ENCODE measurements around the gene MRPS18A.
"Not testable (repeated sequence)": the region's sequence is repeated elsewhere in the genome, so short reads cannot be mapped to it uniquely, and the experiment has no call there.

MRPS18A gene

DNA sequence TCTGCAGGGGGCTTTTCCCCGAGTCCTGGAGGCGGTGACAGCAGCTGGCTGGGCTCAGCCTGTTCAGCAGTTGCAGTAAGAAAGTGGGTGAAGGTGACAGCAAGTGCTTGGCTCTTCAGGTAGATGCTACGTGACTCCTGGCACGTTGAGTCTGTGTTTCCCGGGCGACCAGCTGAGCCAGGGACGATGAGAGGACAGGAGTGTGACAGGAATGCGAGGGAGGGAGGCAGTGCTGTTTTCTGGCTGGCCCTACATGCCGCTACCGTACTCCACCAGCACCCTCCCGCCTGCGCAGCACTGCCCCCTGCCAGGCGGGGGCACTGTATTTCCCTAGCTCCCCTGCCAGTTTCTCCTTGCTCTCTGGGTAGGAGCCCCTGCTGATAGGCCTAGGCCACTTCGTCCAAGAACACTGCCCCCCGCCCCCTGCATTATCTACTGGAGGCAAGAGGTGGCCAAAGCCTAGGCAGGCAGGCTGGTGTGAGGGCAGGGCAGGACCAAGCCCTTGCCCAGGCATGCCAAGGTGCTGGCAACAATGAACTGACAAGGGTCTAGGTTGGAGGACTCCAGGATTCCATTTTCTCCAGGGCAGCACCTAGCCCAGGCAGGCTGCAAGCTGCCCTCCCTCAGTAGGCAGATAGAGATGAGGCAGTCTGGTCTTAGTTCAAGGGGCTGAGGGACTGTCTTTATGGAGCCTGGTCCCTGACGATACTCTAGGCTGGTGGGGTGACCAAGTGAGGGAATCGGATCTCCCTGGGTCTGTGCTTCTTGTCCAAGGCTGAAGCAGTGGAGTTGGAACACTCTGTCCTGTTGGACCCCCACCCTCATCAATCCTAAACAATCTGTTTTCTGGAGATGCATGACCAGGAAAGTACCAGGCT lies 19.2 kb downstream of the MRPS18A start:
- Histone ChIP-seq H3K9ac (ENCODE audit: insufficient read length, low read depth) (peak overlapping the region; percentile 63), H3K4me3 (ENCODE audit: insufficient read length, low read depth) (no peak overlapping the region), H3K27me3 (ENCODE audit: insufficient read depth, insufficient read length) (no peaks in the 10 kb centered on the region), H3K36me3 (ENCODE audit: insufficient read depth, insufficient read length, low read length) (peaks cover 28% of the 10 kb centered on the region), H3K9me3 (ENCODE audit: insufficient read depth, low read length) (no peaks in the 10 kb centered on the region), H3K4me1 (ENCODE audit: insufficient read depth, insufficient read length) (peaks cover 18% of the 10 kb centered on the region)
- TF ChIP-seq ZNF274 (IDR thresholded peaks at IDR 0.05; ENCODE audit: low read depth, low read length) (no peak), SUZ12 (IDR thresholded peaks at IDR 0.05; ENCODE audit: extremely low read depth, insufficient read depth, insufficient read length) (no peak), YY1 (IDR thresholded peaks at IDR 0.05; ENCODE audit: insufficient read depth, insufficient read length) (no peak)
- no peak for DNase-seq (ENCODE audit: low read depth, low spot score)

GRCh38 chr6:43667245-43668150 lies 20.1 kb downstream of the MRPS18A start:
- Histone ChIP-seq H3K4me3 (ENCODE audit: insufficient read length, low read depth) (no peak overlapping the region), H3K4me1 (ENCODE audit: insufficient read depth, insufficient read length) (peaks cover 18% of the 10 kb centered on the region), H3K36me3 (ENCODE audit: insufficient read depth, insufficient read length, low read length) (peaks cover 22% of the 10 kb centered on the region), H3K27me3 (ENCODE audit: insufficient read depth, insufficient read length) (no peaks in the 10 kb centered on the region), H3K9me3 (ENCODE audit: insufficient read depth, low read length) (no peaks in the 10 kb centered on the region), H3K9ac (ENCODE audit: insufficient read length, low read depth) (peak overlapping the region; percentile 63)
- TF ChIP-seq ZNF274 (IDR thresholded peaks at IDR 0.05; ENCODE audit: low read depth, low read length): no peak
- TF ChIP-seq SUZ12 (IDR thresholded peaks at IDR 0.05; ENCODE audit: extremely low read depth, insufficient read depth, insufficient read length): no peak
- TF ChIP-seq YY1 (IDR thresholded peaks at IDR 0.05; ENCODE audit: insufficient read depth, insufficient read length): no peak
- no peak for DNase-seq (ENCODE audit: low read depth, low spot score)

GRCh38 chr6:43666196-43666920 lies 21.2 kb downstream of the MRPS18A start:
- no peaks in the 10 kb centered on the region for H3K27me3 ChIP-seq (ENCODE audit: insufficient read depth, insufficient read length)
- TF ChIP-seq ZNF274 (IDR thresholded peaks at IDR 0.05; ENCODE audit: low read depth, low read length) (no peak), YY1 (IDR thresholded peaks at IDR 0.05; ENCODE audit: insufficient read depth, insufficient read length) (no peak), SUZ12 (IDR thresholded peaks at IDR 0.05; ENCODE audit: extremely low read depth, insufficient read depth, insufficient read length) (no peak)
- no peak overlapping the region for H3K4me3 ChIP-seq (ENCODE audit: insufficient read length, low read depth)
- no peaks in the 10 kb centered on the region for H3K9me3 ChIP-seq (ENCODE audit: insufficient read depth, low read length)
- peaks cover 10% of the 10 kb centered on the region for H3K36me3 ChIP-seq (ENCODE audit: insufficient read depth, insufficient read length, low read length)
- H3K4me1 ChIP-seq (ENCODE audit: insufficient read depth, insufficient read length): peaks cover 18% of the 10 kb centered on the region
- no peak for DNase-seq (ENCODE audit: low read depth, low spot score)
- no peak overlapping the region for H3K9ac ChIP-seq (ENCODE audit: insufficient read length, low read depth)

GRCh38 chr6:43665376-43665775 lies 22.2 kb downstream of the MRPS18A start:
- peaks cover 7% of the 10 kb centered on the region; the same call in 1 of the 2 replicates for H3K9me3 ChIP-seq (ENCODE audit: insufficient read depth, low read length)
- no peak overlapping the region for H3K4me3 ChIP-seq (ENCODE audit: insufficient read length, low read depth)
- peaks cover 18% of the 10 kb centered on the region for H3K4me1 ChIP-seq (ENCODE audit: insufficient read depth, insufficient read length)
- H3K9ac ChIP-seq (ENCODE audit: insufficient read length, low read depth): no peak overlapping the region
- DNase-seq (ENCODE audit: low read depth, low spot score): no peak
- TF ChIP-seq SUZ12 (IDR thresholded peaks at IDR 0.05; ENCODE audit: extremely low read depth, insufficient read depth, insufficient read length) (no peak), YY1 (IDR thresholded peaks at IDR 0.05; ENCODE audit: insufficient read depth, insufficient read length) (no peak), ZNF274 (IDR thresholded peaks at IDR 0.05; ENCODE audit: low read depth, low read length) (no peak)
- H3K27me3 ChIP-seq (ENCODE audit: insufficient read depth, insufficient read length): no peaks in the 10 kb centered on the region
- peaks cover under 1% of the 10 kb centered on the region for H3K36me3 ChIP-seq (ENCODE audit: insufficient read depth, insufficient read length, low read length)

DNA sequence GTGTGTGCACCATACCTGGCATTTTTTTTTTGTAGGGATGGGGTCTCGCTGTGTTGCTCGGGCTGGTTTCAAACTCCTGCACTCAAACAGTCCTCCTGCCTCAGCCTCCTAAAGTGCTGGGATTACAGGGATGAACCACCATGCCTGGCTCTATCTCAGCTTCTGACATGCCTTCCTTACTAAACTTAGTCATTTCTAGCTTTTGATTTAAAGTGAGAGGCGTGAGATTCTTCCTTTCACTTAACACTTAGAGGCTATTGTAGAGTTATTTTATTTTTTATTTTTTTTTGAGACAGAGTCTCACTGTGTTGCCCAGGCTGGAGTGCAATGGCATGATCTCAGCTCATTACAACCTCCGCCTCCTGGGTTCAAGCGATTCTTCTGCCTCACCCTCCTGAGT lies 24.6 kb downstream of the MRPS18A start:
- DNase-seq (ENCODE audit: low read depth, low spot score); H3K4me3 ChIP-seq (ENCODE audit: insufficient read length, low read depth): not testable (repeated sequence)

DNA sequence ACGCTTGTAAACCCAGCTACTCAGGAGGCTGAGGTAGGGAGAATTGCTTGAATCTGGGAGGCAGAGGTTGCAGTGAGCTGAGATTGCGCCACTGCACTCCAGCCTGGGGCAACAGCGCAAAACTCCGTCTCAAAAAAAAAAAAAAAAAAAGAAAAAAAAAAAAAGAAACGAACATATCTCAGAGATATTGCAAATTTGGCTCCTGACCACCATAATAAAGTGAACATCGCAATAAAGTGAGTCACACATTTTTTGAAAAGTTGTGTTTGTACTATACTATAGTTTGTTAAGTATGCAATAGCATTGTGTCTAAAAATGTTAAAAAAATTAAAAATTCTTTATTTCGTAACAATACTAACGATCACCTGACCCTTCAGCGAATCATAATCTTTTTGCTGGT lies 29.4 kb downstream of the MRPS18A start:
- no peaks in the 10 kb centered on the region for H3K36me3 ChIP-seq (ENCODE audit: insufficient read depth, insufficient read length, low read length)
- H3K9me3 ChIP-seq (ENCODE audit: insufficient read depth, low read length): peaks cover 7% of the 10 kb centered on the region; the same call in 1 of the 2 replicates
- no peaks in the 10 kb centered on the region for H3K27me3 ChIP-seq (ENCODE audit: insufficient read depth, insufficient read length)
- no peak overlapping the region for H3K9ac ChIP-seq (ENCODE audit: insufficient read length, low read depth)
- H3K4me3 ChIP-seq (ENCODE audit: insufficient read length, low read depth): no peak overlapping the region
- TF ChIP-seq SUZ12 (IDR thresholded peaks at IDR 0.05; ENCODE audit: extremely low read depth, insufficient read depth, insufficient read length) (no peak), YY1 (IDR thresholded peaks at IDR 0.05; ENCODE audit: insufficient read depth, insufficient read length) (no peak), ZNF274 (IDR thresholded peaks at IDR 0.05; ENCODE audit: low read depth, low read length) (no peak)
- peaks cover 3% of the 10 kb centered on the region for H3K4me1 ChIP-seq (ENCODE audit: insufficient read depth, insufficient read length)
- no peak for DNase-seq (ENCODE audit: low read depth, low spot score)

More for the DNA sequence above, 24.6 kb downstream of the MRPS18A start:
- H3K9me3 ChIP-seq (ENCODE audit: insufficient read depth, low read length); H3K27me3 ChIP-seq (ENCODE audit: insufficient read depth, insufficient read length); H3K4me1 ChIP-seq (ENCODE audit: insufficient read depth, insufficient read length); H3K9ac ChIP-seq (ENCODE audit: insufficient read length, low read depth); H3K36me3 ChIP-seq (ENCODE audit: insufficient read depth, insufficient read length, low read length): not testable (repeated sequence)
